Activated naive CD4-positive, alpha-beta T cell treated with Interleukin-2 at 50 U/mL for 16 hours (primary cell): ENCODE results near the gene HUWE1.
A peak's percentile ranks its signal among the peaks of the same experiment; 100 is the strongest.

Source experiments
- DNase-seq: peaks from one replicate; pipeline ENCODE4 v3.0.0-alpha.2; 2020

Gene HUWE1

GRCh38 chrX:53685711-53686110 is 808 bp downstream of the HUWE1 start:
- no peak for DNase-seq

DNA sequence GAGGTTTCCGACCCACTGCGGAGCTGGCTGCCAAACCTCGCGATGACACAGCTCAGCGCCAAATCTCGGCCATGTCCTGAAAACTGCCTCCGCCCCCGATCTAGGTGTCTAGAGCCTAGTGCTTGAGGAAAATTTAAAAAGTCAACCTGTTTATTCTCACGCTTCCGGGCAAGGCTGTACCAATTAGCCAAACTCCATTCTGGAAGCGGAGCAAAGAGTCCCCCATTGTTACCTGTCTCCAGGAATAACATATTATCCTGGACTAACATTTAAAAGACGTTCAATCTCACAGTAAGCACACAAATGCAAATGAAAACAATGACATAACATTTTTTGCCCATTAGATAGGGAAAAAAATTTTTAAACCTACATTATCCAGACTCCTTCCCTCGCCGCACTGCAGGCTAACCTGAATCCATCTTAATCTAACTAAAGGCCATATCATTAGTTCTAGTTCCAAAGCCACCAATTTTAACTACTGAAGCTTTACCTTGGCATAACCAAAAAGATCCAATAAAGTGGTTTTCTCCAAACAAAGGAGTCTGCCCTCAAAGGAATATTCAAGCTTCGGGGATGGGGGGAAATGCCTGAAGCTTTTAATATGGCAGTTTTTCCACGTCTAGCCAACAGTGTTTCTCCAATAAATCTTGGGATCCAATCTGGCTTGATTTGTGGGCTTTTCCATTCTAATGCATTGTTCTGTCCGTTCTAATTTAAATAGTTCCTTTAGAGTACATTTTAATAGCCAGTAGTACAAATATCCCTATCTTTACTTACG is 1.9 kb downstream of the HUWE1 start:
- DNase-seq = no peak

- peak; percentile 89 for DNase-seq
These were observed 2.7 kb downstream of the HUWE1 start for GRCh38 chrX:53683556-53684414.

DNA sequence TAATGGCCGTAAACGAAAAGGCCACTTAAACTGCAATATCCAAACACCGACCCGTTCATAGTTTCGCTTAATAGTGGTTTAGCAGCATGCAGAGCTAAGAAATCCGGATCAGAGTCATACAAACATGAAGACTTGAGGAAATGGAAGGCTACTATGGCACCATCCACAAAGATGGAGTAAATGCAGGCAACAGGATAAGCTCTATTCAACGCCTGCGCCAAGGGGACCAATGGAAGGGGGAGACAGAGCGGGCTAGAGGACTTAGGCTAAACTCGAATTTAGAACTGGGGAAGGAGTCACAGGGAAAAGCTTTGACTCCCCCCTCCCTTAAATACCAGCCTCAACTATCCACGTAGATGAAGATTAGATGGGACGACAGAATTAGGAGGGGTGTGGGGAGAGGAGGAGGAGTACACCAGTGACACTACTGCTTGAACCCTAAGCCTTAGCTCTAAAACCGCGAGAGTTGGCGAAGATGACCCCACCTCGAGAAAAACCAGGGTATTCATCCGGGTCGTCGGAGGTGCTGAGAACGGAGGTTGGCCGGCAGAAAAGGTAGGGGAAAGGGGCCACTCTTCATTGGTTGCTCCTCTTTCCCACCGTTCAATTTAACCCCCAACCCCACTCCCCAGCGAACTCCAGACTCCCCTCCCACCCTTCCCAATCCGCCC is 3.5 kb downstream of the HUWE1 start:
- DNase-seq = peak; percentile 45

GRCh38 chrX:53681661-53682060 is 4.9 kb downstream of the HUWE1 start:
- DNase-seq = peak; percentile 15

DNA sequence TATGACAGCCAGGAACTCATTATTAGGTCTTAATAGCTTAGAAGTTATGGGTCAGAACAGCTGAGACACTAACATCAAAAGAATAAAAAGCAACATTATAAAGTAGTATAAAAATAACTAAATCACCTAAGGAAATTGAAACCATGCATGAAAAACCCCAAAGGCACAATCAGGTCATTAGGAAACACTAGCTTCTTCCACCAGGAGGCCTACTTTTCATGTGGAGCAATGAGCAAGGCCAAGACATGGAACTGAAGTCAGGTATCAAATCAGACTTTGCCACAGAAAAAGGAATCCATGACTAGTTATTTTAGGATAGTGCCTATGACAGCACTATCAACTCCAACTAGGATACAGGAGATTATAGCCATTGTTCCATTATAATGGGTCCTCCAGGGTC is 7.9 kb downstream of the HUWE1 start:
- DNase-seq = no peak

DNA sequence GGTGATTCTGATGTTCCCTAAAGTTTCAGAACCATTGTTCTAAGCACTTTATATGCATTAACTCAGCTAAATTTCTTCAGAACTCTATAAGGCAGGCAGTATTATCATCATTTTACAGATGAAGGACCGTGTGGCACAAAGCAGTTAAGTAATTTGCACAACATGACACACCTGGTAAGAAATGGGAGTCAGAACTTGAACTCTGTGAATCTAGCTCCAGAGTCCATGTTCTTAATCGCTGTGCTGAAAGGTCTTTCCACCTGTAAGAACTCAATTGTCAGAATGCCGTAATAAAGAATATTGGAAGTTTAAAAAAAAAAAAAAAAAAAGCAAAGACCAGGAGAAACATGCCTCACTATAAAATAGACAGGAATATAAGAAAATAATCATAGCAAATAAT is 9.2 kb downstream of the HUWE1 start:
- no peak for DNase-seq

- DNase-seq = no peak
These were observed 11.9 kb downstream of the HUWE1 start for GRCh38 chrX:53674581-53674980.

DNA sequence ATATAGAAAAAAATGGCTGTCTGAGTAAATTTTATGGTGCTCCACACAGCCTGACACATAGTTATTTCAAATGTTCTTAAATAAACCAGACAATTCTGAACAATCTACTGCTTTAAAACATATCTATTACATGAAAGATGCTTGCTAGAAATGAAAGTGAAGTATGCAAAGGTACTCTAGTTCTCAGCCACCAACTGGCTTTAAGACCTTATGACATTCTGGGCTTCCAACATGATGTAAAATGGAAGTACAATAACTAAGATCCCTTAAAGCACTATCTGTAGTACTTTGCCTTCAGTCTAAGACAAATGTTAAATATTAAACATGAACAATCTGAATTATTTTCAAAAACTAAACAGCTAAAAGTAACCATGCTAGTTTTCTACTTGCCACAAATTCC is 17.3 kb downstream of the HUWE1 start:
- DNase-seq = no peak

DNA sequence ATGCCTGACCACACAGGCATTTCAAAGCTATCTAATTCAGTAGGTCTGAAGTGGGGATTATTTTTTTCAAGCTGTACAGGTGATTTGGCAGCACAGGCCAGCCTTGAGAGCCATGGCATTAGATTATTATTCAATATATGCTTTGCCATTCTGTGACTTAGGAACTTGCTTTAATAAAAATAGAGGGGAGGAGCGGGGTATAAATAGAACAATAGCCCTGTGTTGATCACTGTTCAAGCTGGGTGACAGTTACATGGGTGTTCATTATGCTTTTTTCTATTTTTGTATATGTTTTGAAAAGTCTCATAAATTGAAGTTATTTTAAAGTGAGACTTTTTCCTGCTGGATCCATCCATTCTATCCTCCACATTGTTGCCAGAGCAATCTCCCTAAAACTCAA is 20.3 kb downstream of the HUWE1 start:
- no peak for DNase-seq

GRCh38 chrX:53660004-53660403 is 26.5 kb downstream of the HUWE1 start:
- DNase-seq = no peak

DNA sequence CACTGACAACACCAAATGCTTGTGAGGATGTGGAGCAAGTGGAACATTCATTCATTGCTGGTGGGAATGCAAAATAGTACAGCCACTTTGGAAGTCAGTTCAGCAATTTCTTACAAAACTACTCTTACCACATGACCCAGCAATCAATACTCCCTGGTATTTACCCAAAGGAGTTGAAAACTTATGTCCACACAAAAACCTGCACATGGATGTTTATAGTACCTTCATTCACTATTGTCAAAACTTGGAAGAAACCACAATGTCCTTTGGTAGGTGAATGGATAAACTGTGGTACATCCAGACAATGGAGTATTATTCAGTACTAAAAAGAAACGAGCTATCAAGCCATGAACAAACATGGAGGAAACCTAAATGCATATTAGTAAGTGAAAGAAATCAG is 27.5 kb downstream of the HUWE1 start:
- DNase-seq = no peak

- DNase-seq = no peak
These were observed 29.7 kb downstream of the HUWE1 start for GRCh38 chrX:53656845-53657244.

GRCh38 chrX:53654376-53654775 is 32.1 kb downstream of the HUWE1 start:
- DNase-seq = no peak

DNA sequence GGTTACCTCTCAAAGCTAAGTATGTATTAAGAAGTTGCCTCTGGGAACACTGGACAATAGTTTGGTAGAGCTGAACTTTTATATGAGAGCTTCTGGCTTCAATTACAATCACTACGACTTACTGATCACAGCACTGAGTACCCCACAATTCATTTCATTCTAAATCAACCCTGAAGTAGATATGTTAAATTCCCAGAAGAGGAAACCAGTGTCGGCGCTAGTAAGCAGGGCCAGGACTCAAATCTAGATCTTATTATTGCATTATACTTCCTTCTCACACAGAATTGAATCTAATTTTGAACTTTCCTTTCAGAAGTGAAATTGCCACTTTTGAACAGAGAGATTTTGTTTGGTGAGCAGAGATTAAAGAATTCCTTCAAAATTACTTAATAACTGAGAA is 41.8 kb downstream of the HUWE1 start:
- no peak for DNase-seq

GRCh38 chrX:53642337-53642736 is 44.2 kb downstream of the HUWE1 start:
- DNase-seq = no peak

DNA sequence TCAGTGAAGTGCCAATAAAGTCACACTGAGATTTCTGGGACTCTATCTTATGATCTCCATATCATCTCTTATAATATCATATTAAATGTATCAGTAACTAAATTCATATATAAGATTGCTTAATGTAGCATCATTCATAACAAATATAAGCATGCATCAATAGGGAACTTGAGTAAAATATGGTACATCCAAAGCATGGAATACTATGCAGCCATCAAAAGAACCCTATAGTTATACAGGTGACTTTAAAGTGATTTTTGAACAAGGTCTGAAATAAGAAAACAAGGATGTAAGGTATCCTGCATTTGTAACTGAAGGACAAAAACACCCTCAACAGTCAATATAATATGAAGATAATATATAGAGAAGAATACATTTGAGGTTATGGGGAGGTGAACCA is 47.3 kb downstream of the HUWE1 start:
- DNase-seq = no peak

DNA sequence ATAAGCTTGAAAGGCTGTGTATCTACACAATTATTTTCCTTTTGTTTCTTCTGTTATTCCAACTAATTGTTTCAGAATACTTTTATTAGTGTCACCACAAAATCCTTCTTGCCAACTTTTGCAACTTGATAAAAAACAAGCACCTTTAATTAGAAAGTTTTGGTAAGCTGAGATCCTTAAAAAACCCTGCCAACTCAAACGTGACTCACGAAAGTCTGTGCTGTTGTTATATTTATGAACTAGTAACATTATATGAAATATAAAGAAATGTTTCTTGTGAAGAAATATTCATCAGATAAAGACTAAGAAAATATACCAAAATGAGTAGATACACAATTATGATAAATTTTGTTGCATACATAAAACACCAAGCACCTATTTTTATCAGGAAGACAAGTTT is 49.0 kb downstream of the HUWE1 start:
- DNase-seq = no peak

DNA sequence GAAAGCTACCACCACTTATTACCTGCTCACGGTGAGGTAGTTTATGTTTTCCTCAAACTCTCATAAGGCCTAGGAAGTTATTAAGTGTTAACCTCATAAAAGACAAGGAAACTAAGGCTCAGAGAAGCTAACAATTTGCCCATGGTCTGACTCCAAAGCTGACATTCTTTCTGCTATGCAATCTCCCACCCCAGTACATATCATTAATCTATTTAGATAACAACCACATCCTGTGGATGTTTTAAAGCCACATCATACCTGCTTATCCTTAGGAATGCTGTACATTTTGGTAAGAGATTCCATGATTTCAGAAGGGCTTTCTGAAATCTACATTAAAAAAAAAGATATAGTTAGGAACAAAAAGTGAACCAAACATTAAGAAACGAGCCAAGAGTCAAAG is 55.4 kb downstream of the HUWE1 start:
- no peak for DNase-seq

- no peak for DNase-seq
These were observed 56.3 kb downstream of the HUWE1 start for GRCh38 chrX:53630261-53630660.

GRCh38 chrX:53622431-53622830 is 64.1 kb downstream of the HUWE1 start:
- DNase-seq = no peak

- DNase-seq = no peak
These were observed 65.0 kb downstream of the HUWE1 start for GRCh38 chrX:53621418-53621986.

DNA sequence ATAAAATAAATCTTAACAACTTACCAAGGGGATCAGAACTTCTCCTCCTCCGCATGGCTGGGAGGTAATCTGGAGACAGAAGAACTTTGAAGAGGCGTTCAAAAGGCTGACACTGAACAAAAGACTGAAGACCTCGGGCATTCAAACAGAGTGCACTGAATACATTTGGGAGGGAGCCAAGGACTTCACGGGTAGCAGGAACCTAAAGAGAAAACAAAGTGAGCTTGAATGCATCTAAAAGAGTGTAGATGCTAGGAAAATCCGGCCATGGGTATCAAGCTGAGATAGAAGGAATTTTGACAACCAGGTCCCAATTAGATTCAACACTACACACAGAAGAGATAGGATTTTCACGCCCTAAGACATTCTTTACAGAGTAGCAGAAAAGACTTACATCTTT is 69.6 kb downstream of the HUWE1 start:
- DNase-seq = no peak
